Colon (tissue), 2 donors: ENCODE results near the gene CCT6A.
"Not testable (repeated sequence)": the region's sequence is repeated elsewhere in the genome, so short reads cannot be mapped to it uniquely, and the experiment has no call there.

Source experiments
- FAIRE-seq: peaks from 2 replicates; lab custom pipeline; 2012; peaks lifted over from hg19 to GRCh38; lab: Jason Lieb, UNC
- donor health status: control.
- donor health status: control.

The CCT6A gene

DNA sequence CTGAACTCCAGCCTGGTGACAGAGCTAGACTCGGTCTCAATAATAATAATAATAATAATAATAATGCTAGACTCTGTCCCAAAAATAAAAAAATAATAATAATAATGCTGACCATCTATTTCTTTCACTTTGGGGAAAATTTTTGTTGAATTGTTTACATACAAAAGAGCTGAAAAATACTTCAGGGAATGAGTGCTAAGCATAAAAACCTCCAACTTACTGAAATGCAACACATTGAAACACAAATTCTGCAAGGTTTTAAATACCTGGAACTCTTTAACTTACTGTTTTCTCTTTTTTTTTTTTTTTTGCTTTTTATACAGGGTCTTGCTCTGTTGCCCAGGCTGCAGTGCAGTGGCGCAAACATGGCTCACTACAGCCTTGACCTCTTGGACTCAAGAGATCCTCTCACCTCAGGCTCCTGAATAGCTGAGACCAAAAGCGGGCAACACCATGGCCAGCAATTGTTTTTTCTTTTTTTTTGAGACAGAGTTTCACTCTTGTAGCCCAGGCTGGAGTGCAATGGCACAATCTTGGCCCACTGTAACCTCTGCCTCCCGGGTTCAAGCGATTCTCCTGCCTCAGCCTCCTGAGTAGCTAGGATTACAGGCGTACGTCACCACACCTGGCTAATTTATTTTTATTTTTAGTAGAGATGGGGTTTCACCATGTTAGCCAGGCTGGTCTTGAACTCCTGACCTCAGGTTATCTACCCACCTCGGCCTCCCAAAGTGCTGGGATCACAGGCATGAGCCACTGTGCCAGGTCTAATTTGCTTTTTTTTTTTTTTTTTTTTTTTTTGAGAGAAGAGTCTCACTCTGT, 46.8 kb downstream of the CCT6A start:
- FAIRE-seq, result not testable (repeated sequence)

DNA sequence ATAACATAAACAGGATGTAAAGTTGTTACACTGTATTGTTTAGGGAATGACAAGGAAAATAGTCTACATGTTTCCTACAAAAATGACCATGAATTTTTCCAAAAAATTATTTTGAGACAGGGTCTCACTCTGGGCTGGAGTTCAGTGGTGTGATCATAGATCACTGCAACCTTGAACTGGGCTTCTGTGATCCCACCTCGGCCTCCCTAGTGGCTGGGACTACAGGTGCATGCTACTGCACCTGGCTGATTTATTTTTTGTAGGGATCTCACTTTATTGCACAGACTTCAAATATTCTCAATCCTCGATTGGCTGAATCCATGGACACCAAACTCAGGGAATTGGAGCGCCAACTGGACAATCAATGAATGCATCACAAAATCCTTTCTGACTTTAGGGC, 48.1 kb downstream of the CCT6A start:
- no peak for FAIRE-seq

DNA sequence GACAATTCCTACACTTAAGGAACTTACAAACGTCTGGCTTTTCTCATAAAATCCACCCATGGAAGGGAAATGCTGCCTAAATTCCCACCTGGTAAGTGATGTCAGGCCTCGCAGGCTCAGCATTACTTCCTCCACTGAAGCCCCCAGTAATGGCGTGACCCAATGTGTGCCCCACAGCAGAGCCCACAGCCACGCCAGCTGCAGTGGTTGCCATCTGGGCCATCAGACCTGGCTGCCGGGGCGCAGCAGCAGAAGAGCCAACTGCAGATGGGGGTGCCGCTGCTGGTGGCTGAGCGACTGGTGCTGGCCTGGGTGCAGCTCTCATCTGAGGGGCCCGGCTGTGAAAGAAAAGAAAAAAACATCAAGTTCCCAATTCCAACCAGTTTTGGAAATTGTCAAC, 52.6 kb downstream of the CCT6A start:
- not testable (repeated sequence) for FAIRE-seq

DNA sequence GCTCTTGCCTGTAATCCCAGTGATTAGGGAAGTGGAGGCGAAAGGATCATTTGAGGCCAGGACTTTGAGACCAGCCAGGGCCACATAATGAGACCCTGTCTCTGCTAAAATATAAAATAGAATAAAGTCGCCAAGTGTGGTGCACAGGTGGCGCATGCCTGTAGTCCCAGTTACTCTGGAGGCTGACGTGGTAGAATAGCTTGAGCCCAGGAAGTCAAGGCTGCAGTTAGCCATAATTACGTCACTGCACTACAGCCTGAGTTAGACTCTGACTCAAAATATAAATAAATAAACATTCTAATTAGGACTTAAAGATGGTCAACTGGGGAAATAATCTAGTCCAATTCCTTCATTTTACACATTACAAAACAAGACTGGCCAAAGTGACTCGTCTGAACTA, 53.9 kb downstream of the CCT6A start:
- no peak for FAIRE-seq

DNA sequence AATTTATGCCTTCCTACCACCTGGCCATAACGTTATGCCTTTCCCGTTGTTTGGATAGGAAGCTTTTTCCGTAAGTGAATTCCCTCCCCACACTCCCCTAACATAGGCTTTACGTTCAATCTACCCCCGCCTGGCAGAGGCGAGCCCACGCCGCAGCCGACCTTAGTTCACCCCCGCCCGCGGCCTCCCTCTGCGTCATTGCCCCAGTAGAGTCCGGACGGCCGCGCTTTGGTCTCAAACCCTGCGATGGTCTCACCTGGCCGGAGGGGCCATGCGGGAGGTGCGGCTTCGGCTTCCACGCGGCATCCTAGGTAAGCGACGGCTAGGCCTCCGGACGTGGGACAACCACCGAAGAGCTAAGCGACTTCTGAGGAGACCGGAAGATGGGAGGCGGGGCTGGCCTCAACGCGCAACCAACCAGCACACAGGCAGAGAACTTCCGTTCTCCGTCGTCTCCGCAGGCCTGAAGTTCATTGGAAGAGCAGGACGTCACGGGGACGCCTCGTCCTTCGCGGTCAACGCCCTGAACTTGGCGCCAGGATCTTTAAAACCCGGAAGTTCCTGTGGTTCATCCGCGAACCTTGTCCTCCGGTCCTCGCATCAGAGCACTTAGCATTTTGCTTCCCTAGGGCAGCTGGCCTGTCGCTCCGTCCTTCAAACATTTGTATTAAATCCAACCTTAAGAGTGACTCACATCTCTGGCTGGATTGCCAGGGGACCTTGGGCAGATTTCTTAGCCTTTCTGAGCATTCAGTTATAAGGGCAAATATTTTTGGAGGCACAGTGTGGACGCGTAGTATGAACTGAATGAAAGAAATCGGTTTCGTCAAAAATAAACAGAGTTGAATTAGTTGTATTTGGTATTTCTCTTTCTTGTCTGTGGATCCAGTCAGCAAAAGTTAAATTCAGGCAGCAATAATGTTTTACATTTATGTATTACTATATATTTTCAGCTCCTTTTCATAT, 54.8 kb downstream of the CCT6A start, which contains the start of gene CHCHD2:
CHCHD2 (minus strand) TSS at position 369 of the 966 bp plus-strand sequence; CDS start at position 306, 63 bp downstream.
- FAIRE-seq, result no peak

DNA sequence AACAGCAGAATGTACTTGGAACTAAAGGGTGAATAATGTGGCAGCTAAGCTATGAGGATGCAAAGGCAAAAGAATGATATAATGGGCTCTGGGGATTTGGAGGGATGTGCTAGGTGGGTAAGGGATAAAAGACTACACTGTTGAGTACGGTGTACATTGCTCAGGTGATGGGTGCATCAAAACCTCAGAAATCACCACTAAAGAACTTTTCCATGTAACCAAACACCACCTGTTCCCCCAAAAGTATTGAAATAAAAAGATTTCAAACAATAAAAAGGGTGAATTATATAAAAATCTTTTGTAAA, 56.3 kb downstream of the CCT6A start:
- no peak for FAIRE-seq

DNA sequence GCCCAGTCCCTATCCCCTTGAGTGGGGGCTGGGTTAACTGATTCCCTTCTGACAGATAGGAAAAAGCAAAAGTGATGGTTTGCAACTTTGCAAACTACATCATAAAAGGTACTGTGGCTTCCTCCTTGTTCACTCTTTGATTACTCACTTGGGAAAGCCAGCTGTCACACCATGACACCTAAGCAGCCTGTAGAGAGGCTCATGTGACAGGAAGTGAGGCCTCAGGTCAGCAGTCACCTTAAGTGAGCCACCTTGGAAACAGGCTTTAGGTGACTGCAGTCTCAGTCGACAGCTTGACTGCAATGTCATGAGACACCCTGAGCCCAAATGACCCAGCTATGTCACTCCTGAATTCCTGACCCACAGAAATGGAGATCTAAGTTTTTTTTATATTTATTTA, 59.0 kb downstream of the CCT6A start:
- no peak for FAIRE-seq

DNA sequence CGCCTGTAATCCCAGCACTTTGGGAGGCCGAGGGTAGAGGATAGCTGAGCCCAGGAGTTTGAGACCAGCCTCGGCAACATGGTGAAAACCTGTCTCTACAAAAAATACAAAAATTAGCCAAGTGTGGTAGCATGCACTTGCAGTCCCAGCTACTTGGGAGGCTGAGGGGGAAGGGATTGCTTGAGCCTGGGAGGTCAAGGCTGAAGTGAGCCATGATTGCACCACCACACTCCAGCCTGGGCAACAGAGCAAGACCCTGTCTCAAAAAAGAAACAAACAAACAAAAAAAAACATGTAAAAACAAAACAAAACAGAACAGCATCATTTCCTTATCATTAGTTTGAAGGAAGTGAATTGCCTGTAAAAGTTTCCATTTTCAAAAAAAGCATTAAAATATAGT, 60.7 kb downstream of the CCT6A start:
- not testable (repeated sequence) for FAIRE-seq
